ENCODE results near the gene ERC1. TPM values are rescaled to one million over a fixed set of nuclear protein-coding genes. Genes with fewer than 3 reads are reported as not detected.

ERC1 gene
- total RNA-seq, 5 donors from 2014 or later (not counting 1 experiment from before 2014, with no cell fraction given): 41.8 to 68.0 (median 46.5) TPM

DNA sequence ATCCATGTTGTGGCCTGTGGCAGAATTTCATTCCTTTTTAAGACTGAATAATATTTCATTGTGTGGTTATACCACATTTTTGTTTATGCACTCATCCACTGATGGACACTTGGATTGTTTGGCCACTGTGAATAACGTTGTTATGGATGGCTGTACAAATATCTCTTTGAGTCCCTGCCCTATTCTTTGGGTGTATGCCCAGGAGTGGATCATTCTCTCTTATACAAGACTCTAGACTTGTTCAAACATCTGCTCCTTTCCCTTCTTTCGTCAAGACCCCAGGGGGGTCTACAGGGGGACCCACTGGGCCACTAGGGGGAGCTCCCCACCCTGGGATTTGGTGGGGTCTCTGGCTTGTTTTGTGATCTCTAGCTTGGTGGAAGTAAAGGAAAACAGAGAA lies 526.0 kb downstream of the ERC1 start:
- Mint-ChIP-seq H3K4me3 (no peak overlapping the region), H3K4me1 (no peaks in the 10 kb centered on the region), H3K36me3 (no peaks in the 10 kb centered on the region), H3K27ac (no peak overlapping the region), H3K9me3 (no peaks in the 10 kb centered on the region), H3K27me3 (peaks cover 14 to 15% of the 10 kb centered on the region in 2 donors)
- ChIA-PET CTCF (no interaction called here), POLR2A (interaction anchor here in 1 of 2 donors (1.2 kb wide), 1 partner anchor 9 kb away, joined by 12 read pairs; no protein-coding TSS in a partner anchor)
- Histone ChIP-seq H3K27ac (ENCODE audit: low read length) (no peak overlapping the region), H3K9me3 (no peaks in the 10 kb centered on the region), H3K4me3 (ENCODE audit: control insufficient read depth in 1 of 2, extremely low read depth in 1 of 2, low read length in 1 of 2) (no peak overlapping the region), H3K27me3 (replicated peaks in 1 of 2; ENCODE audit: control insufficient read depth in 2 of 2, extremely low read depth in 1 of 2, insufficient read depth in 2 of 2, low read length in 1 of 2) (peaks cover 0 to 27% of the 10 kb centered on the region in 2 experiments), H3K36me3 (ENCODE audit: control insufficient read depth in 2 of 2, extremely low read depth in 1 of 2, insufficient read depth in 1 of 2, low read length in 1 of 2) (no peaks in the 10 kb centered on the region), H3K4me1 (ENCODE audit: control insufficient read depth in 1 of 2, extremely low read depth in 1 of 2, insufficient read depth in 2 of 2, low read length in 2 of 2) (no peaks in the 10 kb centered on the region)
- ATAC-seq (replicated peaks in 1 of 4): no peak
- no CpG with 5 or more reads among the region's 2 CpGs for WGBS (ENCODE audit: insufficient coverage)
- DNase-seq: no peak

DNA sequence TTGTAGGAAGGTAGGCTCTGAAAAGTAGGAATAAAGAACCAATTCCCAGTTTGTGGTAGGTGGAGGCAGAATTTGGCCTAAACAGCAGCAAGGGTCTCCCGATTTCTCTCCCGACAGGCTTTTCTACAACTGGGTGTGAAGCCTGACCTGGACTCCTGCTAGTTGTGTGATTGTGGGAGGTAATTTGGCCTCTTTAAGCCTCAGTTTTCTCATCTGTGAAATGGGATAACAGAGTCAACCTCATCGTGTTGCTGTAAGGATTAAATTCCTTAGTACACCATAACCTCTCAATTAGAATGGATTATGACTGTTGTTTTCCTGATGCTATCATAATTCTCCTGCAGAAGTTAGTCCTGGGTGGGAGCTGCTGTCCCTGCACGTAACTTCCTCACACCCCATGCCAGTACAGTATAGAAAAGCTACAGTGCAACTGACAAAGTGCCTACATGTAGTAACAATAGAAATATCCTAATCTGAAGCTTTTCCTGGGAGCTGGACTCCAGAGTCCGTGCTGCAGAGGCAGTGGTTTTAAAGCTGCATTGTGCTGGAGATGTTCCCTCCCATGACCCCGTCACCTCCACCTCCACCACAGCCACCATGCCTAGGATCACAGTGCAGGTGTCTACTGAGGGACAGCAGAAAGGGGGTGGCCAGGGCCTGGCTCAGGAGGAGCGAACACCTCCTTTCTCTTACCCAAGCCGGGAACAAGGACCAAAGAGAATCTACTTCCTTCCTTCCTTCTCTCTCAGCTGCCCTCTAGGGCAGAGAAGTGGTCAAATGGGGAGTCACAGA lies 526.9 kb downstream of the ERC1 start:
- ATAC-seq (replicated peaks in 1 of 4): no peak
- POLR2A ChIA-PET: interaction anchor here in 1 of 2 donors (1.2 kb wide), 1 partner anchor 8 kb away, joined by 12 read pairs; no protein-coding TSS in a partner anchor
- Histone ChIP-seq H3K27ac (ENCODE audit: low read length) (no peak overlapping the region), H3K9me3 (no peaks in the 10 kb centered on the region), H3K4me3 (ENCODE audit: control insufficient read depth in 1 of 2, extremely low read depth in 1 of 2, low read length in 1 of 2) (no peak overlapping the region), H3K4me1 (ENCODE audit: control insufficient read depth in 1 of 2, extremely low read depth in 1 of 2, insufficient read depth in 2 of 2, low read length in 2 of 2) (no peaks in the 10 kb centered on the region), H3K36me3 (ENCODE audit: control insufficient read depth in 2 of 2, extremely low read depth in 1 of 2, insufficient read depth in 1 of 2, low read length in 1 of 2) (no peaks in the 10 kb centered on the region), H3K27me3 (replicated peaks in 1 of 2; ENCODE audit: control insufficient read depth in 2 of 2, extremely low read depth in 1 of 2, insufficient read depth in 2 of 2, low read length in 1 of 2) (peaks cover 0 to 30% of the 10 kb centered on the region in 2 experiments)
- Mint-ChIP-seq H3K4me1 (no peaks in the 10 kb centered on the region), H3K27me3 (peaks cover 15% of the 10 kb centered on the region in 2 donors), H3K36me3 (no peaks in the 10 kb centered on the region), H3K27ac (no peak overlapping the region), H3K9me3 (no peaks in the 10 kb centered on the region), H3K4me3 (no peak overlapping the region)
- DNase-seq: no peak
- 84% methylated on average over 2 of the region's 8 CpGs for WGBS (ENCODE audit: insufficient coverage)
- CTCF ChIA-PET: no interaction called here

DNA sequence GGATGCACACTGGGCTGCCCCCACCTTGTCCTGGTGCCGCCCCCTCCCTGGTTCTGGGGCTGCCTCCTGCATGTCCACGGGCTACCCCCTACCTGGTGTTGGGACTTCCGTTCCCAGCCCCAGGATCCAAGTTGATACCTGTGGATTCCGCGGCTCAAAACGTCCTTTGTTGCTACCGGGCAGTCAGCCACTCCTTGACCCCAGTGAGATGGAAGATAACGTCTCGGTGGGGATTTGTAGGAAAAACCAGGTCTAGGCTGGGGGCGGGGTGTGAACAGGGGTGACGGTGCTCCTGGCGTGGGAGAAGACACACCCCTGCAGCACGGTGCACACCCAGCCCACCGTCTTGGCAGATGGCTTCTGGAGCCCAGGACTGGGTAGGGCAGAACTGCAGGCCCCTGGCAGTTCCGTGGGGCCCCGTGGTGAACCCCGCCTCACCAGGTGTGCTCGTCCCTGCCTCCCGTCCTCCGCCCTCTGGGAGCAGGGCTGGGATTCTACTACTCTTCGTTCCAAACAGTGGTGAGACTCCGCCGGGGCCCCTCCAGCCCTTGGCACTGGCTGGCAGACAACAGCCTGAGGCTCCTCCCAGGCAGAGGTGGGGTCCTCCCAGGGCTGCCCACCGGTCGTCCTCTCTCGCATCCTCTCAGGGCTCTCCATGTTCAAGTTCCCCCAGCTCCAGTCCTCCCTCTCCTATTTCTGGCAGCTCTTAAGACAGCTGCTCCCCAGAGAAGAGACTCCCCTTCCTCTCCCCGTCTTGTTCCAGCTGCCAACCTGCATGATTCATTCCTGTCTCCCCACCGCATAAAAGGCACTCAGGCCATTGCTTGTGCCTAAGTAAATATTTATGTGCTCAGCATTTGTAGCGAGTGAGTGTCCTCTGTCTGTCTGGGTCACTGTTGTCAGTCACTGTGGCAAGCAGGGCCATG lies 527.8 kb downstream of the ERC1 start:
- Mint-ChIP-seq H3K27ac (no peak overlapping the region), H3K36me3 (no peaks in the 10 kb centered on the region), H3K4me3 (no peak overlapping the region), H3K4me1 (no peaks in the 10 kb centered on the region), H3K27me3 (peaks cover 19 to 21% of the 10 kb centered on the region in 2 donors), H3K9me3 (no peaks in the 10 kb centered on the region)
- ATAC-seq (replicated peaks in 1 of 4) (no peak), DNase-seq (no peak)
- no peak overlapping the region for H3K4me3 ChIP-seq (ENCODE audit: control insufficient read depth in 1 of 2, extremely low read depth in 1 of 2, low read length in 1 of 2)
- peaks cover 0 to 39% of the 10 kb centered on the region in 2 experiments for H3K27me3 ChIP-seq (replicated peaks in 1 of 2; ENCODE audit: control insufficient read depth in 2 of 2, extremely low read depth in 1 of 2, insufficient read depth in 2 of 2, low read length in 1 of 2)
- H3K36me3 ChIP-seq (ENCODE audit: control insufficient read depth in 2 of 2, extremely low read depth in 1 of 2, insufficient read depth in 1 of 2, low read length in 1 of 2): no peaks in the 10 kb centered on the region
- 77% methylated on average over 26 of the region's 29 CpGs for WGBS (ENCODE audit: insufficient coverage)
- H3K27ac ChIP-seq (ENCODE audit: low read length): no peak overlapping the region
- H3K4me1 ChIP-seq (ENCODE audit: control insufficient read depth in 1 of 2, extremely low read depth in 1 of 2, insufficient read depth in 2 of 2, low read length in 2 of 2): no peaks in the 10 kb centered on the region
- ChIA-PET CTCF (no interaction called here), POLR2A (no interaction called here)
- no peaks in the 10 kb centered on the region for H3K9me3 ChIP-seq

DNA sequence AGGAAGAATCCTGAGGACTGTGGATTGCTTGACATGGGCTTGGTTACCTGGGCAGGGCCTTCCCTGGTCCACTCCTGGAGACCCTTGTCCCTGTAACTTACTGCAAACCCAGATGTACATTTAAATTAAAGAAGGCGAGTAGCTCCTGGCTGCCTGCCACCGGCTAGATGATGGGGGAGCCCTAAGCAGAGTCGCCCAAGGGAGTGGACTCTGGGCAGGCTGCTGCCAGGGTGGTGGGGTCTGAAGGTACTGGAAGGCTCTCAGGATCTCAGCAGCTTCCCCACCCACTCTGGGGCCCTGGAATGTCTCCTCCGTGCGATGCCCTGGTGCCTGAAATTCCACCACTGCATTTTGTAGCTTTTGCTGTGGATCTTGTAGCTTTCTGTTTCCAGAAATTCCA lies 528.6 kb downstream of the ERC1 start:
- H3K9me3 ChIP-seq: no peaks in the 10 kb centered on the region
- H3K27ac ChIP-seq (ENCODE audit: low read length): no peak overlapping the region
- no peak overlapping the region for H3K27ac Mint-ChIP-seq
- no peaks in the 10 kb centered on the region for H3K36me3 ChIP-seq (ENCODE audit: control insufficient read depth in 2 of 2, extremely low read depth in 1 of 2, insufficient read depth in 1 of 2, low read length in 1 of 2)
- H3K4me1 ChIP-seq (ENCODE audit: control insufficient read depth in 1 of 2, extremely low read depth in 1 of 2, insufficient read depth in 2 of 2, low read length in 2 of 2): no peaks in the 10 kb centered on the region
- DNase-seq: no peak
- H3K9me3 Mint-ChIP-seq: no peaks in the 10 kb centered on the region
- H3K36me3 Mint-ChIP-seq: no peaks in the 10 kb centered on the region
- ChIA-PET POLR2A (no interaction called here), CTCF (no interaction called here)
- H3K4me3 Mint-ChIP-seq: no peak overlapping the region
- no peaks in the 10 kb centered on the region for H3K4me1 Mint-ChIP-seq
- peaks cover 3 to 44% of the 10 kb centered on the region in 2 experiments for H3K27me3 ChIP-seq (replicated peaks in 1 of 2; ENCODE audit: control insufficient read depth in 2 of 2, extremely low read depth in 1 of 2, insufficient read depth in 2 of 2, low read length in 1 of 2)
- WGBS (ENCODE audit: insufficient coverage): 75% methylated on average over 2 of the region's 5 CpGs
- no peak overlapping the region for H3K4me3 ChIP-seq (ENCODE audit: control insufficient read depth in 1 of 2, extremely low read depth in 1 of 2, low read length in 1 of 2)
- ATAC-seq (replicated peaks in 1 of 4): no peak
- H3K27me3 Mint-ChIP-seq: peaks cover 25 to 27% of the 10 kb centered on the region in 2 donors

DNA sequence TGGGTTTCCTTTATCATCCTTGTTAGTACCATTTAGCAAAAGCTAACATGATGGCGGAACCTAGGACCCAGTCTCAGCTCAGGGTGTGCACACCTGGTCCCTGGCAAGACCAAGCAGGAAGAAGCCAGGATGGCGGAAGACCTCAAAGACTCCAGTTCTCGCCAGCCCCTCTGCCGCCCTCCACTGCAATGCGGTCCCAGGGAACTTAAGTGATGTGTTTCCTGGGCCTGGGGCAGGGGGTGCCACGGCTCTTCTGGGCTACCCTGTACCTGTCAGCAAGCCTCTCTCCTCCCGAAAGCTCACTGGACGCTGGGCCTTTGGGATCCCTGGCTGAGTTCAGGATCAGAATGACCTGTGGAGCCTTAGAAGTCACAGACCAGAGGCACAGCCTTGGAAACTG lies 532.0 kb downstream of the ERC1 start:
- no peaks in the 10 kb centered on the region for H3K9me3 Mint-ChIP-seq
- Histone ChIP-seq H3K9me3 (no peaks in the 10 kb centered on the region), H3K36me3 (ENCODE audit: control insufficient read depth in 2 of 2, extremely low read depth in 1 of 2, insufficient read depth in 1 of 2, low read length in 1 of 2) (no peaks in the 10 kb centered on the region), H3K4me1 (ENCODE audit: control insufficient read depth in 1 of 2, extremely low read depth in 1 of 2, insufficient read depth in 2 of 2, low read length in 2 of 2) (no peaks in the 10 kb centered on the region), H3K27ac (ENCODE audit: low read length) (no peak overlapping the region), H3K4me3 (ENCODE audit: control insufficient read depth in 1 of 2, extremely low read depth in 1 of 2, low read length in 1 of 2) (no peak overlapping the region), H3K27me3 (replicated peaks in 1 of 2; ENCODE audit: control insufficient read depth in 2 of 2, extremely low read depth in 1 of 2, insufficient read depth in 2 of 2, low read length in 1 of 2) (peaks cover 8 to 69% of the 10 kb centered on the region in 2 experiments)
- no peak overlapping the region for H3K4me3 Mint-ChIP-seq
- 89% methylated on average over 7 of the region's 8 CpGs for WGBS (ENCODE audit: insufficient coverage)
- H3K27me3 Mint-ChIP-seq: peaks cover 52% of the 10 kb centered on the region in 2 donors
- ATAC-seq (replicated peaks in 1 of 4) (no peak), DNase-seq (no peak)
- no peak overlapping the region for H3K27ac Mint-ChIP-seq
- H3K36me3 Mint-ChIP-seq: no peaks in the 10 kb centered on the region
- H3K4me1 Mint-ChIP-seq: no peaks in the 10 kb centered on the region
- ChIA-PET POLR2A (no interaction called here), CTCF (no interaction called here)

DNA sequence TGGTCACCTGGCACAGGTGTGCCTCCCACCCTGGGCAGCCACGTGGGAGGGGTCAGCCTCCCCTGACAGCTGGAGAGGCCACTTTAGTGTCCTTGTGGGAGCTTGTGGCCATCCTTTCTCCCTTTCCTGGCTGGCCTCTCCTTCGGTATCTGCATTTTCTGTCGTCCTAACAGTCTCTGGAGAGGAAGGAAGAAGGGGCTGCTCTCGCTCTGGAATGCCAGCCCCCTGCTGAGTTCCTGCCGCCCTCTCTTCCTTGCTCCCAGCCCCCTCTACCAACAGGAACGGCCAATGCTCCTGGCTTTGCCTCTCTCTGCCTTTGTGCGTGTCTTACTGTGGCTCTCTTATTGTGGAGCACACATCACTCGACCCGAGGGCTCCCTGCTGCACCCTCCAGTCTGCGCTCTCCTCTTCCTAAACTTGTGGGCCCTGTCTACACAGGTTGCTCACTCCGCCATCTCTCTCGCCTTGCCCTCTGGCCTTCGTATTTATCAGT lies 532.6 kb downstream of the ERC1 start:
- no peaks in the 10 kb centered on the region for H3K9me3 ChIP-seq
- H3K27ac ChIP-seq (ENCODE audit: low read length): no peak overlapping the region
- Mint-ChIP-seq H3K4me3 (no peak overlapping the region), H3K27ac (no peak overlapping the region), H3K27me3 (peaks cover 56 to 57% of the 10 kb centered on the region in 2 donors), H3K4me1 (no peaks in the 10 kb centered on the region), H3K9me3 (no peaks in the 10 kb centered on the region), H3K36me3 (no peaks in the 10 kb centered on the region)
- peaks cover 10 to 69% of the 10 kb centered on the region in 2 experiments for H3K27me3 ChIP-seq (replicated peaks in 1 of 2; ENCODE audit: control insufficient read depth in 2 of 2, extremely low read depth in 1 of 2, insufficient read depth in 2 of 2, low read length in 1 of 2)
- ChIA-PET POLR2A (no interaction called here), CTCF (no interaction called here)
- no peak overlapping the region for H3K4me3 ChIP-seq (ENCODE audit: control insufficient read depth in 1 of 2, extremely low read depth in 1 of 2, low read length in 1 of 2)
- no peaks in the 10 kb centered on the region for H3K4me1 ChIP-seq (ENCODE audit: control insufficient read depth in 1 of 2, extremely low read depth in 1 of 2, insufficient read depth in 2 of 2, low read length in 2 of 2)
- 64% methylated on average over 8 of the region's 13 CpGs for WGBS (ENCODE audit: insufficient coverage)
- ATAC-seq (replicated peaks in 1 of 4): no peak
- no peak for DNase-seq
- H3K36me3 ChIP-seq (ENCODE audit: control insufficient read depth in 2 of 2, extremely low read depth in 1 of 2, insufficient read depth in 1 of 2, low read length in 1 of 2): no peaks in the 10 kb centered on the region

All from T-cell (primary cell).